HEK293 (cell line): ENCODE results near the gene RHD.
A peak's percentile ranks its signal among the peaks of the same experiment; 100 is the strongest.

Experiments used
- KLF7 ChIP-seq: fragments of 450-650 bp; formaldehyde crosslinking; IDR thresholded peaks from 2 replicates; pipeline ENCODE4 v1.5.1; 2016; ENCODE audit warnings: missing biosample characterization, missing genetic modification characterization, borderline replicate concordance
- OVOL3 ChIP-seq: fragments of 450-650 bp; formaldehyde crosslinking; IDR thresholded peaks from 2 replicates; pipeline ENCODE4 v1.5.1; 2016; ENCODE audit warnings: missing biosample characterization, missing genetic modification characterization
- PRDM1 ChIP-seq: fragments of 450-650 bp; formaldehyde crosslinking; IDR thresholded peaks from 2 replicates; pipeline ENCODE4; 2016; ENCODE audit warnings: missing biosample characterization, missing genetic modification characterization
- REPIN1 ChIP-seq: fragments of 450-650 bp; formaldehyde crosslinking; IDR thresholded peaks from 2 replicates; pipeline ENCODE4 v1.5.1; 2017; ENCODE audit warnings: missing biosample characterization, missing genetic modification characterization, low read depth
- SALL2 ChIP-seq: fragments of 450-650 bp; formaldehyde crosslinking; IDR thresholded peaks from 2 replicates; pipeline ENCODE4 v1.5.0; 2017; ENCODE audit warnings: missing biosample characterization, mild to moderate bottlenecking, missing genetic modification characterization, borderline replicate concordance
- SETDB1 ChIP-seq: IDR thresholded peaks from one replicate; pipeline ENCODE4 v1.6.1; 2017; ENCODE audit warnings: mild to moderate bottlenecking, low read length, moderate library complexity, mixed read lengths; ENCODE audit not compliant: insufficient read length
- ZBTB1 ChIP-seq: fragments of 450-650 bp; formaldehyde crosslinking; IDR thresholded peaks from 2 replicates; pipeline ENCODE4 v1.5.1; 2016; ENCODE audit warnings: missing biosample characterization, missing genetic modification characterization
- ZEB2 ChIP-seq: fragments of 450-650 bp; formaldehyde crosslinking; IDR thresholded peaks from 2 replicates; pipeline ENCODE4 v1.5.1; 2016; ENCODE audit warnings: missing biosample characterization, missing genetic modification characterization
- ZFHX2 ChIP-seq: fragments of 450-650 bp; formaldehyde crosslinking; conservative IDR thresholded peaks from 2 replicates; pipeline ENCODE4 v1.5.1; 2016; ENCODE audit warnings: missing biosample characterization, missing genetic modification characterization
- ZNF132 ChIP-seq: fragments of 450-650 bp; formaldehyde crosslinking; IDR thresholded peaks from 2 replicates; pipeline ENCODE4 v1.5.1; 2017; ENCODE audit warnings: missing biosample characterization, missing genetic modification characterization, borderline replicate concordance
- ZNF146 ChIP-seq: fragments of 450-650 bp; formaldehyde crosslinking; IDR thresholded peaks from 2 replicates; pipeline ENCODE4 v1.5.1; 2016; ENCODE audit warnings: missing biosample characterization, missing genetic modification characterization
- ZNF169 ChIP-seq: fragments of 450-650 bp; formaldehyde crosslinking; IDR thresholded peaks from 2 replicates; pipeline ENCODE4 v1.5.1; 2016; ENCODE audit warnings: missing biosample characterization, missing genetic modification characterization
- ZNF202 ChIP-seq: fragments of 450-650 bp; formaldehyde crosslinking; IDR thresholded peaks from 2 replicates; pipeline ENCODE4 v1.5.1; 2016; ENCODE audit warnings: missing biosample characterization, missing genetic modification characterization, borderline replicate concordance
- ZNF214 ChIP-seq: fragments of 450-650 bp; formaldehyde crosslinking; IDR thresholded peaks from 2 replicates; pipeline ENCODE4 v1.5.1; 2017; ENCODE audit warnings: missing biosample characterization, mild to moderate bottlenecking, missing genetic modification characterization, borderline replicate concordance
- ZNF274 ChIP-seq, 2 experiments: fragments of 200-500 bp in 1 of 2; fragments of 450-650 bp in 1 of 2; sonication (Bioruptor generic) in 1 of 2; formaldehyde crosslinking in 1 of 2; IDR thresholded peaks; 2 replicates each; pipeline versions ENCODE4 v1.5.1 to v1.6.1; 2014 to 2016; ENCODE audit warnings: borderline replicate concordance in 1 of 2, inconsistent platforms in 1 of 2, low read length in 1 of 2, missing biosample characterization in 1 of 2, missing genetic modification characterization in 1 of 2
- ZNF37A ChIP-seq: fragments of 450-650 bp; IDR thresholded peaks from 2 replicates; pipeline ENCODE4 v1.5.1; 2018; ENCODE audit warnings: missing biosample characterization, missing genetic modification characterization
- ZNF398 ChIP-seq: fragments of 450-650 bp; formaldehyde crosslinking; IDR thresholded peaks from 2 replicates; pipeline ENCODE4 v1.5.1; 2017; ENCODE audit warnings: missing biosample characterization, missing genetic modification characterization
- ZNF426 ChIP-seq: fragments of 450-650 bp; formaldehyde crosslinking; IDR thresholded peaks from 2 replicates; pipeline ENCODE4 v1.5.1; 2017; ENCODE audit warnings: missing biosample characterization, missing genetic modification characterization, mild to moderate bottlenecking, inconsistent platforms, moderate library complexity
- ZNF549 ChIP-seq: fragments of 450-650 bp; IDR thresholded peaks from 2 replicates; pipeline ENCODE4 v1.5.1; 2018; ENCODE audit warnings: missing biosample characterization, missing genetic modification characterization, mild to moderate bottlenecking, inconsistent platforms, moderate library complexity
- ZNF561 ChIP-seq: fragments of 450-650 bp; IDR thresholded peaks from 2 replicates; pipeline ENCODE4 v1.5.1; 2018; ENCODE audit warnings: missing biosample characterization, missing genetic modification characterization, borderline replicate concordance
- ZNF621 ChIP-seq: fragments of 450-650 bp; formaldehyde crosslinking; IDR thresholded peaks from 2 replicates; pipeline ENCODE4 v1.5.1; 2017; ENCODE audit warnings: missing biosample characterization, missing genetic modification characterization
- ZNF629 ChIP-seq: fragments of 450-650 bp; formaldehyde crosslinking; IDR thresholded peaks from 2 replicates; pipeline ENCODE4 v1.5.1; 2017; ENCODE audit warnings: missing biosample characterization, missing genetic modification characterization
- ZNF670 ChIP-seq: fragments of 450-650 bp; formaldehyde crosslinking; IDR thresholded peaks from 2 replicates; pipeline ENCODE4 v1.5.1; 2016; ENCODE audit warnings: missing biosample characterization, missing genetic modification characterization, low read depth
- ZNF747 ChIP-seq: fragments of 450-650 bp; formaldehyde crosslinking; IDR thresholded peaks from 2 replicates; pipeline ENCODE4 v1.5.1; 2016; ENCODE audit warnings: missing biosample characterization, missing genetic modification characterization
- ZNF768 ChIP-seq: fragments of 450-650 bp; formaldehyde crosslinking; IDR thresholded peaks from 2 replicates; pipeline ENCODE4 v1.5.1; 2018; ENCODE audit warnings: missing biosample characterization, mild to moderate bottlenecking, missing genetic modification characterization
- ZNF785 ChIP-seq: fragments of 450-650 bp; formaldehyde crosslinking; IDR thresholded peaks from 2 replicates; pipeline ENCODE4 v1.5.1; 2016; ENCODE audit warnings: missing biosample characterization, missing genetic modification characterization
- ZSCAN4 ChIP-seq: fragments of 450-650 bp; formaldehyde crosslinking; IDR thresholded peaks from 2 replicates; pipeline ENCODE4 v1.5.1; 2017; ENCODE audit warnings: missing biosample characterization, missing genetic modification characterization
- TF ChIP-seq, protein P1 (sequence below): fragments of 450-650 bp; formaldehyde crosslinking; IDR thresholded peaks from 2 replicates; pipeline ENCODE4 v1.5.1; 2016; ENCODE audit warnings: missing biosample characterization, missing genetic modification characterization
- TF ChIP-seq, protein P2 (sequence below): fragments of 450-650 bp; formaldehyde crosslinking; IDR thresholded peaks from 2 replicates; pipeline ENCODE4 v1.5.1; 2016; ENCODE audit warnings: missing biosample characterization, missing genetic modification characterization
- TF ChIP-seq, protein P3 (sequence below): fragments of 450-650 bp; formaldehyde crosslinking; IDR thresholded peaks from 2 replicates; pipeline ENCODE4 v1.5.1; 2016; ENCODE audit warnings: missing biosample characterization, missing genetic modification characterization, low read depth

The RHD gene

DNA sequence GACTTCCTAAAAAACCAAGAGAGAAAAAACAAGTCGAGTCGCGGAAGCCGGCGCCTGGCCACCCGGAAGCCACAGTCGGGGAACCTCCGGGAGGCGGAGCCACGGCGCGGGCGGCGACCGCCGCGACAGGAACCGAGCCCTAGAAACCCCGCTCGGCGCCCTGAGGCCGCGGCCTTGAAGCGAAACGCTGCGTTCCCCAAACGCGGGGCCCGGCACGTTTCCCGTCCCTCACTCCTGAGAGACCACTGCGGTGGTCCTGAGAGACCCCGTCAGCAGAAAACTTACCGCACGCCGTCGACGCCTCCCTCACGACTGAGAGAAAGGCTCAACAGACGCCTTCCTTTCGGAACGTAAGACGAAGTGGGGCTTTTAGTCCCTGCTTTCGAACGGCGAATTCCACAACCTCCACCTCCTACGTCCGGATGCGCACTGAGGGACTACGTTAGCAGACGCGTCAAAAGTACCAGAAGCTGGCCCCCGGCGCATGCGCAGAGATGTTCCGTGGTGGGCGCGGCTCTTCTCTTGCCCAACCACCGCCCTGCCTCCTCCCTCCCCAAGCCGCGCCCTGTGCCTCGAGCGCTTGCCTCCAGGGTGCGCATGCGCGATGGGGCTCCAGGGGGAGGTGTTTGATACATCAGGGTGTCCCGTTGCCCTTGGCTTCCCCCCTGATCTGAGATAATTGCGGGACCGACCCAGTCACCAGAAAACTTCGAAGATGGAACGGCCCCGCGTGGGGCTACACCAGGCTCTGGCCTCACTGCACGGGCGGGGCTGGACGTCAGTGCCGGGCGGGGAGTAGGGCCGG is 25.1 kb upstream of the RHD start, which contains the start of gene RSRP1 (continued):
- TF ChIP-seq ZNF747 (tag by site-specific recombination) (no peak), ZNF549 (no peak), SALL2 (no peak), ZNF132 (no peak), ZNF202 (no peak), OVOL3 (tag by site-specific recombination) (peak; percentile 44; the same call in 1 of the 2 replicates), ZSCAN4 (no peak), ZNF37A (tag by site-specific recombination) (no peak), ZNF621 (tag by site-specific recombination) (no peak), SETDB1 (no peak), ZNF561 (tag by site-specific recombination) (peak; percentile 91), ZNF214 (tag by site-specific recombination) (no peak), ZNF169 (peak; percentile 72; the same call in 1 of the 2 replicates), PRDM1 (no peak), ZNF670 (tag by site-specific recombination) (no peak), ZNF629 (tag by site-specific recombination) (peak; percentile 92), ZEB2 (peak; percentile 95), ZNF146 (tag by site-specific recombination) (peak; percentile 57), ZNF785 (tag by site-specific recombination) (no peak), ZNF768 (tag by site-specific recombination) (peak; percentile 56; the same call in 1 of the 2 replicates), ZNF398 (tag by site-specific recombination) (peak; percentile 74), ZNF274 (IDR thresholded peaks at IDR 0.05; ENCODE audit: low read length) (no peak), ZNF274 (tag by site-specific recombination; IDR thresholded peaks at IDR 0.05; ENCODE audit: borderline replicate concordance) (no peak), ZNF426 (tag by site-specific recombination) (no peak), ZBTB1 (no peak), KLF7 (peak; percentile 98), ZFHX2 (tag by site-specific recombination) (peak; percentile 91), REPIN1 (peak; percentile 94)
- TF ChIP-seq, protein P1, sequence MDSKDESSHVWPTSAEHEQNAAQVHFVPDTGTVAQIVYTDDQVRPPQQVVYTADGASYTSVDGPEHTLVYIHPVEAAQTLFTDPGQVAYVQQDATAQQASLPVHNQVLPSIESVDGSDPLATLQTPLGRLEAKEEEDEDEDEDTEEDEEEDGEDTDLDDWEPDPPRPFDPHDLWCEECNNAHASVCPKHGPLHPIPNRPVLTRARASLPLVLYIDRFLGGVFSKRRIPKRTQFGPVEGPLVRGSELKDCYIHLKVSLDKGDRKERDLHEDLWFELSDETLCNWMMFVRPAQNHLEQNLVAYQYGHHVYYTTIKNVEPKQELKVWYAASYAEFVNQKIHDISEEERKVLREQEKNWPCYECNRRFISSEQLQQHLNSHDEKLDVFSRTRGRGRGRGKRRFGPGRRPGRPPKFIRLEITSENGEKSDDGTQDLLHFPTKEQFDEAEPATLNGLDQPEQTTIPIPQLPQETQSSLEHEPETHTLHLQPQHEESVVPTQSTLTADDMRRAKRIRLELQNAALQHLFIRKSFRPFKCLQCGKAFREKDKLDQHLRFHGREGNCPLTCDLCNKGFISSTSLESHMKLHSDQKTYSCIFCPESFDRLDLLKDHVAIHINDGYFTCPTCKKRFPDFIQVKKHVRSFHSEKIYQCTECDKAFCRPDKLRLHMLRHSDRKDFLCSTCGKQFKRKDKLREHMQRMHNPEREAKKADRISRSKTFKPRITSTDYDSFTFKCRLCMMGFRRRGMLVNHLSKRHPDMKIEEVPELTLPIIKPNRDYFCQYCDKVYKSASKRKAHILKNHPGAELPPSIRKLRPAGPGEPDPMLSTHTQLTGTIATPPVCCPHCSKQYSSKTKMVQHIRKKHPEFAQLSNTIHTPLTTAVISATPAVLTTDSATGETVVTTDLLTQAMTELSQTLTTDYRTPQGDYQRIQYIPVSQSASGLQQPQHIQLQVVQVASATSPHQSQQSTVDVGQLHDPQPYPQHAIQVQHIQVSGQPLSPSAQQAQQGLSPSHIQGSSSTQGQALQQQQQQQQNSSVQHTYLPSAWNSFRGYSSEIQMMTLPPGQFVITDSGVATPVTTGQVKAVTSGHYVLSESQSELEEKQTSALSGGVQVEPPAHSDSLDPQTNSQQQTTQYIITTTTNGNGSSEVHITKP (tag by site-specific recombination) = peak; percentile 98
- TF ChIP-seq, protein P2, sequence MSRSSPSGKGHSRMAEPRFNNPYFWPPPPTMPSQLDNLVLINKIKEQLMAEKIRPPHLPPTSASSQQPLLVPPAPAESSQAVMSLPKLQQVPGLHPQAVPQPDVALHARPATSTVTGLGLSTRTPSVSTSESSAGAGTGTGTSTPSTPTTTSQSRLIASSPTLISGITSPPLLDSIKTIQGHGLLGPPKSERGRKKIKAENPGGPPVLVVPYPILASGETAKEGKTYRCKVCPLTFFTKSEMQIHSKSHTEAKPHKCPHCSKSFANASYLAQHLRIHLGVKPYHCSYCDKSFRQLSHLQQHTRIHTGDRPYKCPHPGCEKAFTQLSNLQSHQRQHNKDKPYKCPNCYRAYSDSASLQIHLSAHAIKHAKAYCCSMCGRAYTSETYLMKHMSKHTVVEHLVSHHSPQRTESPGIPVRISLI = peak; percentile 89; the same call in 1 of the 2 replicates
- TF ChIP-seq, protein P3, sequence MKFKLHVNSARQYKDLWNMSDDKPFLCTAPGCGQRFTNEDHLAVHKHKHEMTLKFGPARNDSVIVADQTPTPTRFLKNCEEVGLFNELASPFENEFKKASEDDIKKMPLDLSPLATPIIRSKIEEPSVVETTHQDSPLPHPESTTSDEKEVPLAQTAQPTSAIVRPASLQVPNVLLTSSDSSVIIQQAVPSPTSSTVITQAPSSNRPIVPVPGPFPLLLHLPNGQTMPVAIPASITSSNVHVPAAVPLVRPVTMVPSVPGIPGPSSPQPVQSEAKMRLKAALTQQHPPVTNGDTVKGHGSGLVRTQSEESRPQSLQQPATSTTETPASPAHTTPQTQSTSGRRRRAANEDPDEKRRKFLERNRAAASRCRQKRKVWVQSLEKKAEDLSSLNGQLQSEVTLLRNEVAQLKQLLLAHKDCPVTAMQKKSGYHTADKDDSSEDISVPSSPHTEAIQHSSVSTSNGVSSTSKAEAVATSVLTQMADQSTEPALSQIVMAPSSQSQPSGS (tag by site-specific recombination) = no peak
